Measurements from ENCODE around the gene TXNL4A.
"Not testable (repeated sequence)": the region's sequence is repeated elsewhere in the genome, so short reads cannot be mapped to it uniquely, and the experiment has no call there.

GRCh38 chr18:80027719-80028118 is 39.4 kb upstream of the TXNL4A start:
- not testable (repeated sequence) for TF ChIP-seq CTCF (conservative IDR thresholded peaks at IDR 0.05 in 1 of 2, IDR thresholded peaks at IDR 0.05 in 1 of 2; ENCODE audit: low read depth in 1 of 2, low read length in 2 of 2); EZH2 (IDR thresholded peaks at IDR 0.05; ENCODE audit: low read length, missing control alignments)

All from fibroblast of lung (primary cell).